SU-DHL-6 (cell line): ENCODE measurements around the gene IFNGR1.

Source experiments
- H2AFZ ChIP-seq: fragments of 200-600 bp; sonication (generic); 2 replicates; pipeline ENCODE4 v1.6.1; 2014; ENCODE audit warnings: low read depth, mild to moderate bottlenecking, moderate library complexity, mixed read lengths, antibody characterized with exemption, low read length; ENCODE audit not compliant: severe bottlenecking
- H3F3A ChIP-seq: fragments of 200-600 bp; shearing (Covaris generic); 2 replicates; pipeline ENCODE4 v1.6.0; 2016; ENCODE audit warnings: antibody characterized with exemption, mild to moderate bottlenecking; ENCODE audit not compliant: insufficient read depth
- H3K27ac ChIP-seq: fragments of 200-600 bp; sonication (generic); 2 replicates; pipeline ENCODE4 v1.5.1; 2016; ENCODE audit warnings: low read depth, mild to moderate bottlenecking, low read length, moderate library complexity, mixed read lengths
- H3K27me3 ChIP-seq: fragments of 200-600 bp; sonication (generic), shearing (Covaris generic); 2 replicates; pipeline ENCODE4 v1.6.0; 2014; ENCODE audit warnings: mild to moderate bottlenecking, low read length
- H3K36me3 ChIP-seq: fragments of 200-600 bp; sonication (generic); 2 replicates; pipeline ENCODE4 v1.6.1; 2014; ENCODE audit warnings: mild to moderate bottlenecking, low read length, mixed read lengths
- H3K4me2 ChIP-seq: fragments of 300-600, 200-600 bp; shearing (Covaris generic), sonication (generic); 2 replicates; pipeline ENCODE4 v1.6.0; 2014; ENCODE audit warnings: low read length, low read depth, mild to moderate bottlenecking; ENCODE audit not compliant: poor library complexity, severe bottlenecking
- H3K4me3 ChIP-seq: fragments of 200-600 bp; sonication (generic); 2 replicates; pipeline ENCODE4 v1.5.1; 2014; ENCODE audit warnings: antibody characterized with exemption, low read length, mild to moderate bottlenecking, mixed read lengths; ENCODE audit not compliant: insufficient read depth, poor library complexity, severe bottlenecking
- H3K79me2 ChIP-seq: fragments of 200-600 bp; sonication (generic); 2 replicates; pipeline ENCODE4 v1.6.1; 2014; ENCODE audit warnings: mild to moderate bottlenecking, low read length, moderate library complexity; ENCODE audit not compliant: insufficient read depth
- H3K9ac ChIP-seq: fragments of 200-600 bp; sonication (generic); 2 replicates; pipeline ENCODE4 v1.7.0; 2014; ENCODE audit warnings: mild to moderate bottlenecking, low read length
- H3K9me2 ChIP-seq: fragments of 200-600 bp; sonication (generic); replicated peaks from 2 replicates; pipeline ENCODE4 v1.6.1; 2014; ENCODE audit warnings: low read length; ENCODE audit not compliant: insufficient read depth
- H3K9me3 ChIP-seq: fragments of 200-600 bp; sonication (generic); 2 replicates; pipeline ENCODE4 v1.6.1; 2014; ENCODE audit warnings: low read length, mixed read lengths; ENCODE audit not compliant: insufficient read depth
- H4K20me1 ChIP-seq: fragments of 200-600 bp; sonication (generic); 2 replicates; pipeline ENCODE4 v1.6.1; 2014; ENCODE audit warnings: low read depth, mild to moderate bottlenecking, antibody characterized with exemption, low read length, moderate library complexity, mixed read lengths
- EZH2phosphoT487 ChIP-seq: fragments of 200-600 bp; sonication (generic), shearing (Covaris generic); conservative IDR thresholded peaks from 2 replicates; pipeline ENCODE4 v1.6.1; 2018; ENCODE audit warnings: mild to moderate bottlenecking, antibody characterized with exemption, low read length, moderate library complexity, mixed read lengths
- TF ChIP-seq, protein P1 (sequence below): fragments of 200-600 bp; sonication (generic); IDR thresholded peaks from one replicate; pipeline ENCODE4 v1.5.1; 2017; ENCODE audit warnings: antibody characterized with exemption, mild to moderate bottlenecking, low read length, moderate library complexity; ENCODE audit not compliant: insufficient read depth, poor library complexity, severe bottlenecking

IFNGR1 gene

DNA sequence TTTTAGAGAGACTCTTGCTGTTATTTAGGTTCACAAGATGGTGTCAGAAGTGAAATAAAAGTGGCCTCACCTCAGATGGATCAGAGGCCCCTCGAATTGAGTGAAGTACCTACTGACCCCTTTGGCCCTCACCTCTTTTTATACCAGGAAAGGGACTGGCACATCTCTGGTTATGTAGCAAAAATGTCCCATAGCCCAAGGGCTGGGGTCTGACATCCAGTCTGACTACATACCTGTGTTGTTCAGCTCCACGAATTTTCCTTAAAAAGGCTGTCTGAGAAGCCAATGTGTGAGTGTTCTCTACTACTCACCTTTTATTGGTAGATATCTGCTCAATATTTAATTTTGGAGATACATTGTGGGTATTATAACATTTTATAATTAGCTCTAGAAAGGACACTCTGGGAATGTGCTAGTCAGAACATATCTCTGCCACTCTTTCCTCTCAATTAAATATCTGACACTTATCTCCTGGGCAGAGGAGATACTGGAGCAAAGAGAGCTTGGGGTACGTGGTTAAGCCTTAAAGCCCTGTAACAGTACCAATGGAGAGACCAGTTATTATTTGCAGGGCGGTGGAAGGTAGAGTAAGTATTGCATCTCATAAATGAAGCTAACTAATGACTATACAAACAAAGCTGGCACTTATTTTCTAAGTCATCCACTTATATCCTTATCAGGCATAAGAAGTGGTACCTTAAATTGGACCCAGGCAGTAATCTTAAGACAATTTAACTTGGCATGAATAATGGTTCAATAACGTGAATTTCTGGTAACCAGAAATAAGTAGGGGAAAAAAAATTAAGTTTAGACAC, 25.7 kb downstream of the IFNGR1 start:
- Histone ChIP-seq H3K36me3 (peaks cover 18% of the 10 kb centered on the region), H3K4me2 (no peak overlapping the region), H3K27me3 (no peaks in the 10 kb centered on the region), H3K4me3 (no peak overlapping the region), H3F3A (no peaks in the 10 kb centered on the region), H3K79me2 (no peaks in the 10 kb centered on the region), H3K9me3 (peaks cover 6% of the 10 kb centered on the region; the same call in 1 of the 2 replicates), H4K20me1 (no peaks in the 10 kb centered on the region), H3K9me2 (no peaks in the 10 kb centered on the region), H3K9ac (no peak overlapping the region), H2AFZ (no peak overlapping the region), H3K27ac (no peak overlapping the region)
- TF ChIP-seq EZH2phosphoT487: no peak
- TF ChIP-seq, protein P1, sequence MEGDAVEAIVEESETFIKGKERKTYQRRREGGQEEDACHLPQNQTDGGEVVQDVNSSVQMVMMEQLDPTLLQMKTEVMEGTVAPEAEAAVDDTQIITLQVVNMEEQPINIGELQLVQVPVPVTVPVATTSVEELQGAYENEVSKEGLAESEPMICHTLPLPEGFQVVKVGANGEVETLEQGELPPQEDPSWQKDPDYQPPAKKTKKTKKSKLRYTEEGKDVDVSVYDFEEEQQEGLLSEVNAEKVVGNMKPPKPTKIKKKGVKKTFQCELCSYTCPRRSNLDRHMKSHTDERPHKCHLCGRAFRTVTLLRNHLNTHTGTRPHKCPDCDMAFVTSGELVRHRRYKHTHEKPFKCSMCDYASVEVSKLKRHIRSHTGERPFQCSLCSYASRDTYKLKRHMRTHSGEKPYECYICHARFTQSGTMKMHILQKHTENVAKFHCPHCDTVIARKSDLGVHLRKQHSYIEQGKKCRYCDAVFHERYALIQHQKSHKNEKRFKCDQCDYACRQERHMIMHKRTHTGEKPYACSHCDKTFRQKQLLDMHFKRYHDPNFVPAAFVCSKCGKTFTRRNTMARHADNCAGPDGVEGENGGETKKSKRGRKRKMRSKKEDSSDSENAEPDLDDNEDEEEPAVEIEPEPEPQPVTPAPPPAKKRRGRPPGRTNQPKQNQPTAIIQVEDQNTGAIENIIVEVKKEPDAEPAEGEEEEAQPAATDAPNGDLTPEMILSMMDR: no peak

DNA sequence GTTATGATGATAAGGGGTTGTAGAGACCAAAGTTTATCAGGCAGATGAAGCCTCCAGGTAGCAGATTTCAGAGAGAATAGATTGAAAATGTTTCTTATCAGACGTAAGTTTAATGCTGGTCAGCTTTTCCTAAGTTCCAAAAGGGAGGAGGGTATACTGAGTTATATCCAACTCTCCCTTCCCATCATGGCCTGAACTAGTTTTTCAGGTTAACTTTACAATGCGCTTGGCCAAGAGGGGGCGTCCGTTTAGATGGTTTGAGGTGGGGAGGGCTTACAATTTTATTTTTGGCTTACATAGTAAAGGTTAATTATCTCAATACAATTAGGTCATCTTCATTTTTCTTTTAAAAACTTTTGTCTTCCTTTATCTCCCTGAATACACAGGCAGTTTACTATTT, 26.4 kb downstream of the IFNGR1 start:
- Histone ChIP-seq H3K4me3 (no peak overlapping the region), H4K20me1 (no peaks in the 10 kb centered on the region), H3K9me2 (no peaks in the 10 kb centered on the region), H3F3A (no peaks in the 10 kb centered on the region), H3K9ac (no peak overlapping the region), H3K27me3 (no peaks in the 10 kb centered on the region), H3K27ac (no peak overlapping the region), H3K36me3 (peaks cover 11% of the 10 kb centered on the region), H3K4me2 (no peak overlapping the region), H3K9me3 (peaks cover 11% of the 10 kb centered on the region; the same call in 1 of the 2 replicates), H3K79me2 (no peaks in the 10 kb centered on the region), H2AFZ (no peak overlapping the region)
- no peak for TF ChIP-seq EZH2phosphoT487
- TF ChIP-seq, protein P1: no peak

DNA sequence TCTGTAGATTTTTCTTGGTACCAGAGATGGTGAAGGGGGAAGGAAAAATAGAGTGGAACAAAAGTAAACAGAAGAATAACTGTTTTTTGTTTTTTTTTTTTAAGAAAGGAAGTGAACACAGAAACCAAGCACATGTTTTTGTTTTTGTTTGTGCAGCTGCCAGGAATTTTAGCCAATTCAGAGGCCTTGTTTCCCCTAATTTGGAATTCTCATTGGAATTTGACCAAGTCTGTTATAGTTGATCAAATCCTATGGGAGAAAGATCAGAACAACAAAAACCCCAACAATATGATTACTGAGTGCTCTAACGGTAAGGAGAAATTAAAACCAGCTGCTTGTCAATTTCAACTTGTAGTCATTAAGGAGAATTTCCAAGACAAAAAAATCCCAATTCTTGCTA, 27.5 kb downstream of the IFNGR1 start:
- H3K36me3 ChIP-seq: peaks cover 6% of the 10 kb centered on the region; the same call in 1 of the 2 replicates
- no peak overlapping the region for H3K9ac ChIP-seq
- H4K20me1 ChIP-seq: no peaks in the 10 kb centered on the region
- no peaks in the 10 kb centered on the region for H3K27me3 ChIP-seq
- H3K4me3 ChIP-seq: no peak overlapping the region
- H3K4me2 ChIP-seq: no peak overlapping the region
- H3F3A ChIP-seq: no peaks in the 10 kb centered on the region
- no peak for TF ChIP-seq EZH2phosphoT487
- TF ChIP-seq, protein P1: no peak
- H3K9me3 ChIP-seq: peaks cover 20% of the 10 kb centered on the region; the same call in 1 of the 2 replicates
- no peaks in the 10 kb centered on the region for H3K79me2 ChIP-seq
- no peaks in the 10 kb centered on the region for H3K9me2 ChIP-seq
- H3K27ac ChIP-seq: no peak overlapping the region
- H2AFZ ChIP-seq: no peak overlapping the region
